ENCODE data around the gene CD82. TPM values are rescaled to one million over a fixed set of nuclear protein-coding genes. Genes with fewer than 3 reads are reported as not detected.
A peak's percentile ranks its signal among the peaks of the same experiment; 100 is the strongest.

The CD82 gene
- total RNA-seq, 2 experiments from 2014 or later, result 1.2 to 6.4 TPM

GRCh38 chr11:44568658-44569473 is 3.4 kb downstream of the CD82 start:
- peak; percentile 51 for DNase-seq (ENCODE audit: low spot score)
- no peak overlapping the region for H3K4me3 ChIP-seq (ENCODE audit: low read depth, low read length, poor library complexity, severe bottlenecking)
- H3K79me2 ChIP-seq (ENCODE audit: insufficient read depth, low read depth, low read length), result no peaks in the 10 kb centered on the region
- peak overlapping the region; percentile 51 for H3K4me2 ChIP-seq (ENCODE audit: low read length)
- H3K36me3 ChIP-seq (ENCODE audit: insufficient read depth, low read length), result no peaks in the 10 kb centered on the region
- intact Hi-C loops (cut with micrococcal nuclease; ENCODE audit: unreplicated experiment), result loop anchor here (10.0 kb wide), 1 partner anchor 516 kb away; no protein-coding TSS in a partner anchor
- H3K9me3 ChIP-seq (ENCODE audit: low read length), result no peaks in the 10 kb centered on the region
- H3K27ac ChIP-seq (ENCODE audit: low read depth, low read length, poor library complexity, severe bottlenecking), result no peak overlapping the region
- TF ChIP-seq EZH2phosphoT487 (IDR thresholded peaks at IDR 0.05; ENCODE audit: borderline replicate concordance, low read depth, low read length) (no peak), CTCF (conservative IDR thresholded peaks at IDR 0.05; ENCODE audit: low read length) (no peak)
- no peaks in the 10 kb centered on the region for H4K20me1 ChIP-seq (ENCODE audit: insufficient read depth, low read length)
- peak overlapping the region; percentile 51 for H2AFZ ChIP-seq (ENCODE audit: low read length)
- CTCF ChIA-PET (ENCODE audit: unreplicated experiment), result no interaction called here
- BruUV-seq (replicated peaks), result no TSS peak
- H3K4me1 ChIP-seq (ENCODE audit: insufficient read depth, low read length, poor library complexity, severe bottlenecking), result peaks cover 34% of the 10 kb centered on the region
- POLR2A ChIA-PET, result interaction anchor here (0.6 to 1.2 kb wide), 2 partner anchors 41 to 511 kb away, joined by 3 read pairs; no protein-coding TSS in a partner anchor
- no peaks in the 10 kb centered on the region for H3K9me2 ChIP-seq (ENCODE audit: insufficient read depth, low read length)

- peaks cover 34% of the 10 kb centered on the region for H3K4me1 ChIP-seq (ENCODE audit: insufficient read depth, low read length, poor library complexity, severe bottlenecking)
- ChIA-PET POLR2A (interaction anchor here (0.6 kb wide), 1 partner anchor 42 kb away, joined by 3 read pairs; no protein-coding TSS in a partner anchor), CTCF (ENCODE audit: unreplicated experiment) (no interaction called here)
- no peaks in the 10 kb centered on the region for H3K9me3 ChIP-seq (ENCODE audit: low read length)
- no peak overlapping the region for H3K4me2 ChIP-seq (ENCODE audit: low read length)
- no peak for DNase-seq (ENCODE audit: low spot score)
- H3K9me2 ChIP-seq (ENCODE audit: insufficient read depth, low read length), result no peaks in the 10 kb centered on the region
- H3K27ac ChIP-seq (ENCODE audit: low read depth, low read length, poor library complexity, severe bottlenecking), result no peak overlapping the region
- no peak for TF ChIP-seq EZH2phosphoT487 (IDR thresholded peaks at IDR 0.05; ENCODE audit: borderline replicate concordance, low read depth, low read length)
- no peak for TF ChIP-seq CTCF (conservative IDR thresholded peaks at IDR 0.05; ENCODE audit: low read length)
- H3K4me3 ChIP-seq (ENCODE audit: low read depth, low read length, poor library complexity, severe bottlenecking), result no peak overlapping the region
- intact Hi-C loops (cut with micrococcal nuclease; ENCODE audit: unreplicated experiment), result no loop called here
- no peaks in the 10 kb centered on the region for H4K20me1 ChIP-seq (ENCODE audit: insufficient read depth, low read length)
- no peak overlapping the region for H2AFZ ChIP-seq (ENCODE audit: low read length)
- no peaks in the 10 kb centered on the region for H3K79me2 ChIP-seq (ENCODE audit: insufficient read depth, low read depth, low read length)
- no TSS peak for BruUV-seq (replicated peaks)
- H3K36me3 ChIP-seq (ENCODE audit: insufficient read depth, low read length), result no peaks in the 10 kb centered on the region
These were observed 5.1 kb downstream of the CD82 start for GRCh38 chr11:44570411-44571155.
